Mucosa of descending colon (tissue), 3 donors: ENCODE results near the gene ACOT7. TPM values are rescaled to one million over a fixed set of nuclear protein-coding genes. Genes with fewer than 3 reads are reported as not detected.

Source experiments
- ATAC-seq: fragments of 200-7000 bp; cut with Tn5 transposase; one replicate; pipeline ENCODE4 v1.9.1; 2020; ENCODE audit warnings: mild to moderate bottlenecking, moderate library complexity
- DNase-seq, 3 donors: peaks; one replicate each; pipeline ENCODE4 v3.0.0-alpha.2; 2020
- H3K36me3 ChIP-seq: fragments of 200-600 bp; one replicate; pipeline ENCODE4 v1.8.0; 2021; ENCODE audit warnings: low read depth, mild to moderate bottlenecking
- H3K4me1 ChIP-seq: fragments of 200-600 bp; one replicate; pipeline ENCODE4 v1.8.0; 2021; ENCODE audit warnings: low read depth, mild to moderate bottlenecking
- H3K4me3 ChIP-seq: fragments of 200-600 bp; one replicate; pipeline ENCODE4 v1.8.0; 2021; ENCODE audit warnings: mild to moderate bottlenecking
- H3K9me3 ChIP-seq: fragments of 200-600 bp; one replicate; pipeline ENCODE4 v1.8.0; 2021; ENCODE audit warnings: mild to moderate bottlenecking
- CTCF ChIP-seq: fragments of 200-600 bp; IDR thresholded peaks from one replicate; pipeline ENCODE4 v1.8.0; 2022; ENCODE audit warnings: antibody characterized with exemption, mild to moderate bottlenecking
- intact Hi-C, 2 donors: fragments of 100-400 bp; cut with DNase I in 1 of 2; cut with micrococcal nuclease in 1 of 2; formaldehyde crosslinking; loops; one replicate each; pipeline versions ENCODE4 v1.11.0 to v1.11.1; 2022; cut with DNase I, micrococcal nuclease
- total RNA-seq, 3 donors: library from RNA; stranded (reverse); fragmentation: NEBNext Ultra II Directional in 2 of 3; extraction: Animal tissue kit (Norgen Biotek cat#: 25700) in 2 of 3; gene quantifications; one replicate each; pipeline versions ENCODE4 v1.2.1 to v1.2.4, GENCODE V29; 2021 to 2023
- donor health status: DM: no; HTN: no; CAD: no; lungs with moderate emphysema.
- donor health status: DM: no; HTN: no; CAD: no.
- donor health status: DM: no; HTN: yes; CAD: no.

Gene ACOT7
- total RNA-seq, 3 donors from 2014 or later = 37.9 to 60.1 (median 42.7) TPM

GRCh38 chr1:6353955-6354658, 39.5 kb downstream of the ACOT7 start:
- TF ChIP-seq CTCF = no peak
- H3K4me1 ChIP-seq = peaks cover 59% of the 10 kb centered on the region
- no peaks in the 10 kb centered on the region for H3K36me3 ChIP-seq
- peak; percentile 73 for ATAC-seq
- DNase-seq = peak; percentile 78 to 83 (median 82)
- H3K9me3 ChIP-seq = no peaks in the 10 kb centered on the region
- no peak overlapping the region for H3K4me3 ChIP-seq
- intact Hi-C loops = loop anchor here in 1 of 2 donors (10.0 kb wide), 1 partner anchor 51 kb away; no protein-coding TSS in a partner anchor

- intact Hi-C loops = loop anchor here in 1 of 2 donors (10.0 kb wide), 1 partner anchor 51 kb away; no protein-coding TSS in a partner anchor
- H3K4me1 ChIP-seq = peaks cover 58% of the 10 kb centered on the region
- TF ChIP-seq CTCF = no peak
- DNase-seq = peak in 1 of 3 donors; percentile 42
- ATAC-seq = no peak
- no peak overlapping the region for H3K4me3 ChIP-seq
- H3K36me3 ChIP-seq = no peaks in the 10 kb centered on the region
- H3K9me3 ChIP-seq = no peaks in the 10 kb centered on the region
These were observed 40.0 kb downstream of the ACOT7 start for GRCh38 chr1:6353619-6353954.

- TF ChIP-seq CTCF = no peak
- H3K4me1 ChIP-seq = peaks cover 47% of the 10 kb centered on the region
These were observed 41.4 kb downstream of the ACOT7 start for GRCh38 chr1:6352138-6352563.

DNA sequence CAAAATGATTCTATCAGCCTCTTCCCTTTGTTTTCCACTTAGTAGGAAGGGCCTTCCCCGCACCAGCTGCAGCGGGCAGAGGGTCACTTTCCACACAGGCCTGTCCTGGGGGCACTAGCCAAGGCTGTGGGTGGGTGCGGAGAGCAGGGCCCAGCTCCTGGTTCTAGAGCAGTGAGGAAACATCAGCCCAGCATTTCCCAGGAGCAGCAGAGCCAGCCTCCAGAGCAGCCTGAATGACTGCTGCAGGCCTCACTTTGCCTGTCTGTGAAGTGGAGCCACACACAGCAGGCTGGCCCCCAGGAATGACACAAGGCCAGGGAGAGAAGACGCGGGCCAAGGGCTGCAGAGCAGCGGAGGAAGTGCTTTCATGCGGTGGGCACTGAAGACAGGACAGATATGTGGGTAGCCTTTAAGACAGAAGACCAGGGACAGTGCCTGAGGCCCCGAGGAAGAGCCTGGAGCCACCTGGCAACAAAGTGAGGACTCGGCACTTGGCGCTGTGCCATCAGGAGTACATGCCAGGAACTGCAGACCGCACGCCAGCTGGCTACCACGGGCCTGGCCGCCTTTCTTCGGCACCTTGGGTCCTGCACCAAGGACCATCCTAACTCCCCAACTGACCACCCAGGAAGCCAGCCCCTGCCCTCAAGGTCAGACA, 42.0 kb downstream of the ACOT7 start:
- intact Hi-C loops = loop anchor here in 1 of 2 donors (10.0 kb wide), 1 partner anchor 53 kb away; no protein-coding TSS in a partner anchor
- no peak for TF ChIP-seq CTCF
- DNase-seq (peak; percentile 84 to 87 (median 84)), ATAC-seq (peak; percentile 31)
- Histone ChIP-seq H3K36me3 (no peaks in the 10 kb centered on the region), H3K9me3 (no peaks in the 10 kb centered on the region), H3K4me1 (peaks cover 41% of the 10 kb centered on the region), H3K4me3 (no peak overlapping the region)

More at GRCh38 chr1:6352138-6352563, 41.4 kb downstream of the ACOT7 start:
- intact Hi-C loops = loop anchor here in 1 of 2 donors (10.0 kb wide), 1 partner anchor 53 kb away; no protein-coding TSS in a partner anchor
- no peaks in the 10 kb centered on the region for H3K36me3 ChIP-seq
- no peak overlapping the region for H3K4me3 ChIP-seq
- peak; percentile 45 for ATAC-seq
- peak; percentile 63 to 74 (median 72) for DNase-seq
- H3K9me3 ChIP-seq = no peaks in the 10 kb centered on the region

GRCh38 chr1:6350416-6351088, 43.0 kb downstream of the ACOT7 start:
- intact Hi-C loops = loop anchor here in 1 of 2 donors (10.0 kb wide), 1 partner anchor 54 kb away; no protein-coding TSS in a partner anchor
- H3K4me1 ChIP-seq = peaks cover 41% of the 10 kb centered on the region
- no peaks in the 10 kb centered on the region for H3K9me3 ChIP-seq
- TF ChIP-seq CTCF = no peak
- peak; percentile 40 to 65 (median 50) for DNase-seq
- no peaks in the 10 kb centered on the region for H3K36me3 ChIP-seq
- no peak overlapping the region for H3K4me3 ChIP-seq
- ATAC-seq = no peak
